HG02870 (cell line): Measurements from ENCODE around the gene CHST12.

Experiments
- ATAC-seq: cut with Tn5 transposase; IDR thresholded peaks from one replicate; pipeline ENCODE4 v1.9.1; 2021; ENCODE audit warnings: mild to moderate bottlenecking, moderate library complexity; ENCODE audit not compliant: unreplicated experiment

Gene CHST12

DNA sequence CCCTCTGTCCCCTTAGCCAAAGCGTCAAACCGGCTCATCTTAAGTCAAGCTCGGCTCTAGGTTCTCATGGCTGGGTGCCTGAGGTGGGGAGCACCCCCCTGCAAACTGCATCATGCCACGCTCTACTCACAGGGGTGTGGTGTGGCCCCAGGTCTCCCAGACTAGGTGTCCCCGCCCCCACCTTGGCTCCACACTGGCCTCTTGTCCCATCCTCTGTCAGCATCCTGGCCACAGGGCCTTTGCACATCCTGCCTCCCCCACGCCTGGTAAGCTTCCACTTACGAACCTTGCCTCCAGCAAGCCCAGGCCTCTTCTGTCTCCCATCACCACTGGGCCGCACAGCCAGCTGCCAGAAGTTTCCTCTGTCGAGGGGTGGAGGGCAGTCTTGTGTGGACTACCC lies 93.0 kb downstream of the CHST12 start:
- ATAC-seq = no peak

- ATAC-seq = no peak
Observed at GRCh38 chr7:2497065-2497464, 93.7 kb downstream of the CHST12 start.

DNA sequence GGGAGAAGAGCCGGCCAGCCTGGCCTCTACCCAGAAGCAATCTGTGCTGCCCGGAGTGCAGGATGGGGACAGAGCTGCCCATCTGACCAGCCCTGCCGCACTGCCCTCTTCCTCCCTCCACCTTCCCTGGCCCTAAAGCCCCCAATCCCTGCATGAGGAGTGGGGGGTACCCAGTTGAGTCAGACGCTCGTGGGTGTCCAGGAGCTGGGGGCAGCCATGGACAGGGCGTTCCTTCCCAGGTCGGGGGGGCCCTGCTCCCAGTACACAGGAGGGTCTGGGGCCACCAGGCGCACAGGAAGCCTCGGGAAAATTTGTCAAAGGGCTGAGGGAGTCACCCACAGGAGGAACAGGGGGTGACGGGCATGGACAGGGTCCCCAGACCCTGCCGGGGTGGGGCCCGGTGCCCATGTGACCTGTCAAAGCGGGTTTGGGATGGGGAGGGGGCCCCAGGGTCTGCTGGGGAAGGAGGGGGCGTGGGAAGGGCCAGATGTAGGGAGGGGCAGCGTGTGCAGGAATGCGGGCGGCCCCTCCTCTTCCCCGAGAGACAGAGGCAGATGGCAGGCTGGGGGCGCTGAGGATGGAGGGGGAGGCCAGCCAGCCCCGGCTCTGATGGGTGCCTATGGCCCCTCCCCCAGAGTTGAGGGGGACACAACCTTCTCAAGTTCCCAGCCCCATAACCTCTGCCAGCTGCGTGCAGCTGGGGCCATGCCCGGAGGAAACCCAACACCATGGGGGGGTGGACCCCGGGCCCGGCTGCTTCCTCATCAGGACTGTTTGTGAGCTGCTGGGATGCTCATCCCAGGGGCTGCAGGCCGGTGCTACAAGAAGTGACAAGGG lies 94.3 kb downstream of the CHST12 start:
- no peak for ATAC-seq
